Right renal cortex interstitium (tissue), 3 donors: ENCODE results near the gene MAP2K4. TPM values are rescaled to one million over a fixed set of nuclear protein-coding genes. Genes with fewer than 3 reads are reported as not detected.

Experiments
- DNase-seq, 3 donors: peaks; one replicate each; pipeline ENCODE4 v3.0.0-alpha.2; 2013; ENCODE audit warnings: low read depth in 3 of 3, low spot score in 2 of 3
- polyA plus RNA-seq, 3 donors: library from polyadenylated mRNA; unstranded; fragments of 120-200 nt; gene quantifications; one replicate each; pipeline ENCODE4 v1.2.1, GENCODE V29; 2013; ENCODE audit not compliant: insufficient read length in 3 of 3

The MAP2K4 gene
- polyA plus RNA-seq, 3 donors, result 43.5 to 46.4 (median 45.0) TPM

DNA sequence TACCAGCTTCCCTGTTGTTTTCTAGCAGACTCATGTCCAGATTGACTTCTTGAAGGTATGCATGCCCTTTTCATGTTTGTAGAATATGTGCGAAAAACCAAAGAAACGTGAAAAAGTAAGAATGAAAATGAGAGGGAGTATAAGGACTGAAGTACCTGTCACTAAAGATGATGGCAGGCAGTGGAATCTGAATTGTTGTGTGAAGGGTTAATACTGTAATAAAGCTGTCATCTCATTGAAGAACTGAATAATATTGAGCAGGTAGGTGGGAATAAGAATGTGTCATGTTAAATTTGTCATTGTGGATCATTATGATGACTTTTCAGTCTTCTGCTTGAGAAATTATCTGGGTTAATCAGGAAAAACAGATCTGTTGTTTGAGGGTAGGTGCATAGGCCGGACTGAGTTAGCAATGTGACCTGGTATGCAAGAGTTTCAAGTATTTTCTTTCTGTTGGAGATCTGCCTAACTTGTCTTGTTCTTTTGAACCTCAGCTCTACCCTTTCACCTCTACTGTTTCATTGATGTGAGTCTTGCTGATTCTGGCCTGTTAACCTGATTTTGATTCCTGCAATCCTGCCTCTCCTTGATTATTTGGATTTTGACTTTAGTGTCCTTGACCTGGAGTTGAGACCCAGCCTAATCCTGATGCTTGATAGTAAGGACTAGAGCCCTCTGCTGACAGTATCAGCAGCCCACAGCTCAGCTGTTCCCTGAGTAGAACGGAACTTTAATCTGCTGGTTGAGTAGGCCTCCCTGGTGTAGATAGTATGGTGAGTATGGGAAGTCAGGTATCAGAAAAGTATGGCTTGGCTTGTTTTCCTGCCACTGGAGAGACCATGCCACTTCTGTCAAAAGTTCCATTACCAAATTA is 64.6 kb downstream of the MAP2K4 start:
- DNase-seq, result no peak

DNA sequence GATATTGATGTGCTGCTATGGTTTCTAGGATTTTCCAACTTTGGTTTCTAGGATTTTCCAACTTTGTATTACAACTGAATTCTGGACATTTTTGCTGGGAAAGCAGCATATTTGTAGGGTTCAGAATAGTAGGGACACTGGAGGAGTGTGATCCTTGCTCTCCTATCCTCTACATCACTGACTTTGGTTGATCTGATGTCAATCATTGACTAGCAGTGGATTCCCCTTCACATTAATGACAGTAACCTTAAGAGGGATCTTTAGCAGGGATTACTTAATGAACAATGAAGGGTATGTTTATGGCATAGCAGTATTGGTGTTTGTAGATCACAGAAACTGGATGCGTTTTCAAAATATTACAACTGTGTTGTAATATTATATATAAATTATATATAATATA is 67.4 kb downstream of the MAP2K4 start:
- no peak for DNase-seq

DNA sequence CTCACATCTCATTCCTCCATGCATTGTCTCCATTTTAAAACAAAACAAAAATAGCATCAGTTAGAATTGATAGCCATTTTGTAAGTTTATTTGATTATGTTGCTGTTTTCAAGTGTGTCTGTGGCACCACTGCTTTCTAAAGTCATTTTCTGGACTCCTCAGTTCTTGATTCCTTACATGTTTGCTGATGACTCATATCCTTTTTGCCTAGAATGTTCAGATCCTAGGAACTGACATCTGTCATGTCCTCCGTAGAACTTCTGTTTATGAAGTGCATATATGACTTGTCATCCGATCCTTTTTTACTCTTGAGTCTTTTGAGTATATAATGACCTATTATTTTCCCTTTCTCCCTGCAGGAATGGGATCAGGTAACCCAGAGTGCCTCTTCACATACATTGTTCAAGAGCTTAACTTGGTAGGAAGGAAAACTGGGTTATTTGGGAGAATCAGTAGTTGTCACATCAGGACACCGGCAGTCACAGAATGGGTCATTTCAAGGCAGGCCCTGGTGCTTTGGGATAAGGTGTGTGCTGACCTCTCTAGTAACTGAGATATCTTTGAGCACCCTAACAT is 69.2 kb downstream of the MAP2K4 start:
- no peak for DNase-seq

DNA sequence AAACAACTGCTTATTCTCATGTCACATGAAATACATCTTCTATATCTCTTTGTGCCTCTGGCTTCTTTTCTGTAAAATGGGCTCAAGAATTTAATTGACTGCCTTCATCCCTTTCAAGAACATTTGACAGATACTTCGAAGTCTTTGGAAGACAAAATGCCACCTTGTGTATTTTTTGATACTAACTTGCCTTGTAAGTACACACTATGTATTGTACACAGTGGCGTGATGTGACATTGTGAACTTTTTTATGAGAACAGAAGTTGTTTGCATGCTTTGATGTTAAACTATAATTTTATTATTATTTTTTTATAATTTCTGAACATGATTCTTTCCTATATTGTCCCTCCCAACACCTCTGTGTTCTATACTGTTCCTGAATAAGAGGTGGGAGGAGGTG is 73.7 kb downstream of the MAP2K4 start:
- DNase-seq, result no peak

DNA sequence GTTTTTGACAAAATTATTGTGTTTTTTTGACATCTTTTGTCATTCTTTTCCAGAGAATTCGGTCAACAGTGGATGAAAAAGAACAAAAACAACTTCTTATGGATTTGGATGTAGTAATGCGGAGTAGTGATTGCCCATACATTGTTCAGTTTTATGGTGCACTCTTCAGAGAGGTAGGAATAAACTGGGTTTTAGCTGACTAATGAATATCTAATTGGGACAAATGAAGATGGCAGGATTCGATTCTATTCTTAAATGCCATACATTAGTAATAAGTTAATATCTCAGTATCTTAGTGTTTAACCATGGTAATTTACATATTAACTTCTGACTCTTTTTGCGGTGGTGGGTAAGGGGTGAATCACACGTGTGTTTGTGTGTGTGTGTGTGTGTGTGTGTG is 74.8 kb downstream of the MAP2K4 start:
- no peak for DNase-seq

DNA sequence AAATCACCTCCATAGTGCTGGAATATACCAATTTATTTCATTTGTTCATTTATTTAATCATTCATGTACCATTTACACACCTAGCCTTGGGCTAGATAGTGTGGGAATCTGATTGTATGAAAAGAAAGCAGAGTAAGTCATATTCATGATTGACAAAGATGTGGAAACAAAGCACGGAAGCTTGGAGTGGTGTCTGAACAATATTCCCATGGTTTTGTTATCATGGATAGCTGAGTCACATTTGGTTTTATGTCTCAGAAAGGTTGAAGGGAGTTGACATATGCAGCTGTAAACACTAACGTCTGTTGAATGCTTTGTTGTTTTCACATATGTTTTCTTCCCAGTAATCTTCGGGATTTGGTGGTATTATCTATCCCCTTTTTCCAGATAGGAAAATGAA is 76.6 kb downstream of the MAP2K4 start:
- no peak for DNase-seq

DNA sequence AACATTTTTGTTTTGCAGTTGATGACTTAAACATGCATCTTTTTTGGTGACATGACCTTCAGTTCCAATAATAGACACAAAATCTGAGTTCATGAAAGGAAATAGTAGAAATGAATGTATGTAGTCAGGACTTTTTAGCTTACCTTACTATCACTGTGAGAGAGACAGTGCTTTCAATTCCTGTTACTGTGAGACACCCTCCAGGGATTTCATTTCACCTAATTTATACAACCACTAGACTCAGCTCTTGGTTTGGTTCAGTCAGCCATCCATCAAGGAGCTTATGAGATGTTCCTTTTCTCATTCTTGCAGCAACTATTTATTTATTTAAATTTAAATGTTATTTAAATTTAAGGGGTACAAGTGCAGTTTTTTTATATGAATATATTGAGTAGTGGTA is 77.9 kb downstream of the MAP2K4 start:
- no peak for DNase-seq

DNA sequence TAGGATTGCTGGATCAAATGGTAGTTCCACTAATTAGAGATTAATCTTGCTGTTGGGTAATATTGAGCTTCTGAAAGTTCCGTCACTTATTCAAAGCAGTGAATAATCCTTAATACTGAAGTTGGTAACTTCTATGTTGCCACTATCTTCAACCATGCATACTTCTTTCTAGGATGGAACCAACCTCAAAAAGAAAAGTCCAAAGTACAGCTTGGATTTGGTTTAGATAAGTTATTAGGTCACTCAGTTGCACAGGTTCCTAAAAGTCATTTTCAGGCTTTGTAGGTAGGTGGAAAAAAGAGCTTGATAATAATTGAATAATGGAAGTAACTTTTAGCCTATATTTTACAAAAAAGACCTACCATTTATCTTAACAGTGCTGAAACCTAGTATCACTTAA is 78.7 kb downstream of the MAP2K4 start:
- DNase-seq, result no peak

DNA sequence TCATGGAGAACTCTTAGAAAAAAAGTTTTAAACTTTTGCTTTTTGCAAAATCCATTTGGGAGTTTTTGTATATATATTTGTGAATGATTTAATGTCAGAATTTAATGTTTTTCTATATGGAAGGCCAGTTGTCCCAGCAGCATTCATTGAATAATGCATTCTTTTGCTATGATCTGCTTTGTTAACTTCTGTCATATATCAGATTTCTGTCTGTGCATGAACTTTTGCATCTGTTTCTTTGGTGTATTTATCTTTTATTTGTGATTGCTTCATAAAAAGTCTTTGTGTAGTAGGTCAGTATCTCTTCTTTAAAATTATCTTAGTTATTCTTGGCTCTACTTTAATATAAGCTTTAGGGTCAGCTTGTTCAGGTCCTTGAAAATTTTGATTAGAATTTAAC is 84.2 kb downstream of the MAP2K4 start:
- DNase-seq, result no peak

DNA sequence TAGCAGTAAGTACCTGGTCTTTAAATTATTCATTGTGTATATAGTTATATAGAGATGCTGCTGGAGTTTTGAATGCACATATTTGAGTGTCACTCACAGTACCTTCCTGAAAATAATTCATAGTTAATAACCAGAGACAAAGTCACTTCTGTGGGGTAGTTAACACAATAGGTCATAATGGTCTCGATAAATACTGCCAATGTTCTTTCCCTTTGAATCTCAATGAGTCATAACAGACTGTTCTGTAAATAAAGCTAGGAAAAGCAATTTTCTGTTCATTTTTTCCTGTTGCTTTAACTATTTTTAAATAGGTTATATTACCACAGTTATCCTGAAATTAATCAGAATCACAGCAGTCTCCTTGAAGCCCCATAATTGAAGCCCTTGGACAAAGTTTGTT is 87.2 kb downstream of the MAP2K4 start:
- DNase-seq, result no peak

DNA sequence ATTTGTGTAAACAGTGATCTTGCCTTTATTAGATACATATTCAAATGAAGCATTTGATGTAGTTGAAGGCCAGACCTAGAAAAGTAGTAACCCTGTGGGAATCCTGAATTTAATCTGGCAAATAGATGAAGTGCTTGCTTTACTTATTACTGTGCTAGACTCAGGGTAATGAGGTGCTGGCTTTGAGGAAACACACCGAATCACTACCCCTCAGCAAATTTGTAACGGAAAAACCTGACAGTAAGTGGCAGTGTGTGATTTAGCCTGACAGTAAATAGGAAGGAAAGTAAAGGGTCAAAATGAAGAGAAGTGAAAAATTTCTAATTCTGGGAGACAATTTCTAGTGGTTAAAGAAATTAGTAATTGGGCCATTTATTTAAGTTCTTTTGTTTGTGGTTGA is 90.2 kb downstream of the MAP2K4 start:
- DNase-seq, result no peak

DNA sequence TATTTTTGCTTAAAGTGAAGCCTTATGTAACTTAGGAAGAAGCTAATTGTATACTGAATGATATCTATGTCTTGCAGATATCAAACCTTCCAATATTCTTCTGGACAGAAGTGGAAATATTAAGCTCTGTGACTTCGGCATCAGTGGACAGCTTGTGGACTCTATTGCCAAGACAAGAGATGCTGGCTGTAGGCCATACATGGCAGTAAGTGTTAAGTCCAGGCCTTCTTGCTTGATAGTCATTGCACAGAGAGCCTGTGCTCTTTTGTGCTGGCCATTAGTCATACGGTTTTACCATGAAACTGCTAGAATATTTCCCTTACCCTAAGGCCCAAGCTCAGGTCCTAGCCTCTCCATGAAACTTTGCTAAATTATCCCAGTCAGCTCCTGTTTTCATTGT is 92.5 kb downstream of the MAP2K4 start:
- no peak for DNase-seq

DNA sequence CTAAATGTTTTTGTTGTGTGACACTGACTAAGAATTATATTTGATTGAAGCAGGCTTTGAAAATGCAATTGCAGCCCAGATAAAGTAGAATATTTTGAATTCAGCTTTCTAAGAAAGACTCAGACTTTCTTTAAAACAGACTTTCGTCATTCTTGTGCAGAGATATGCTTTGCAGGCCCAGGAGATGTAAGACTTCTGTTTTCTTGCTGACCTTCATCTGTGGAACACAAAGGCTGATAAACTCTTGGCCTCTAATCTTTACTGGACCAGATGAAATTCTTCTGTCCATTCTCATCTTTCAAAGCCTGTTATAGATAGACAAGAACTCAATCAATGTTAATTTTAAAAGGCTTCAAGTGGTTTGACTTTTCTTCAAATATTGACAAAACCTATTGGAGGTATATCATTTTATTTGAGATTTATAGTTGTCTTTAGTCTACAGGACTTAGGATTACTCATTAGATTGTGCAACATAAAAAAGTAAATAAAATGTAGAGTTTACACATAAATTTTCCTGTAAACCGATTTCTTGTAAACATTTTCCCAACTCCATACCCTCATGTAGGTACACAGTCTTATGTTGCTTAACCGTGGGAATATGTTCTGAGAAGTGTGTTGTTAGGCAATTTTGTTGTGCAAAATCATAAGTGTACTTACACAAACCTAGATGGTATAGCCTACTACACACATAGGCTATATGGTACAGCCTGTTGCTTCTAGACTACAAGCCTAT is 94.2 kb downstream of the MAP2K4 start:
- DNase-seq, result no peak

DNA sequence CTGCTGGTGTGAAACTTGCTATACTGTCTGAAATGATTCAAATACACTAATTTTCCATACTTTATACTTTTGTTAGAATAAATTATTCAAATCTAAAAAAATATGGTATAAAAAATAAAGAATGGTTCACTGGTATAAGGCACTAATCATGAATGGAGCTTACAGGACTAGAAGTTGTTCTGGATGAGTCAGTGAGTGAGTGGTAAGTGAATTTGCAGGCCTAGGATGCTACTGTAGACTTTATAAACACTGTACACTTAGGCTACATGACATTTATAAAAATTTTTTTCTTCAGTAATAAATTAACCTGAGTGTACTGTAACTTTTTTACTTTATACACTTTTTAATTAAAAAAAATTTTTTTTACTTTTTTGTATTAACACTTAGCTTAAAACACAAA is 95.5 kb downstream of the MAP2K4 start:
- DNase-seq, result no peak

DNA sequence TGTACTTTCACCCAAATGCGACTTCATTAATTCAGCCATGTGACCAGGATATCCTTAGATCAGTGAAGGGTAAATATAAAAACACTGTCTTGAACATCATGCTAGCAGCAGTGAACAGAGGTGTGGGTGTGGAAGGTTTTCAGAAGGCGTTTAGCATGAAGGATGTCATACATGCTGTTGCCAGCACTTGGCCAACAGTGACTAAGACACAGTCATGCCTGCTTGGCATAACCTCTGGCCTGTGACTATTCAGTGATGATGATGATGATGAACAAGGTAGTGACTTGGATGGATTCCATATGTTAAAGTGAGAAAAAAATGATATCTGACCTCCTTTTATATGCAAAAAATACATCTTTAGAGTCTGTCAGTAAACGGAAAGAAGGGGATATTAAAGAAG is 97.9 kb downstream of the MAP2K4 start:
- no peak for DNase-seq

DNA sequence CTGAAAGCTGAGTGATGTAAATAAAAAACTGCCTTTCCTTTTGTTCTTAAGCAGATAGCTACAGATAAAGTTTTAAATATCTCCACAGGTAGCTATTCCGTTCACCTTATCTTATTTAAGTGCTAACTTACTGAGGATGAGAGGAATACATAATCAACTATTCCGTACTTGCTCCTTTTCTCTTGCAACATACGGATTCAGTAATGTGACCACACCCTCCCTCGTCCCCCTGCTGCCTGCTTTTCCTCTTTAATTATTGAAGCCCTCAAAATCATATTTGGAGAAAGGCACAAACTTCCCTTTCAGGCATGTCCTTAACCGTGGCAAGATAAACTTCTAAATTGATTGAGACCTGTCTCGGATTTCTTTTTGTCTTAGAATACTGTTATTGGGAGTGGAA is 101.4 kb downstream of the MAP2K4 start:
- no peak for DNase-seq

DNA sequence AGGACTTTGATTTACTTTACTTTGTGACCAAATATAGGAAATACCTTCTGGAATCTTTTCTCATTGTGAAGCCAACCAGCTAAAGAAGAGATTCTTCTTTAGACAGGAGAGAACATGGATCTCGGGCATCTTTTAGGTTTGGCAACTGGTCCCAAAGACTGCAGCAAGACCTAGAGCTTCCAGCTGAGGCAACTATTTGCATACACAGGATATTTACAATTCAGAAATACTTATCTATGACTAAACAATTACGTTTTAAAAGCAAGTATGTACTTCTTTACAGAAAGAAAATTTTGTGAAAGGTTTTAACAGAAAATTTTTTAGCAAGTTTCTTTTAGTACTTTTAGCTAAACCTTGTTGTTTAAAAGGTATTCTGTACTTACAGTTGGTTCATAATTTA is 106.5 kb downstream of the MAP2K4 start:
- no peak for DNase-seq

DNA sequence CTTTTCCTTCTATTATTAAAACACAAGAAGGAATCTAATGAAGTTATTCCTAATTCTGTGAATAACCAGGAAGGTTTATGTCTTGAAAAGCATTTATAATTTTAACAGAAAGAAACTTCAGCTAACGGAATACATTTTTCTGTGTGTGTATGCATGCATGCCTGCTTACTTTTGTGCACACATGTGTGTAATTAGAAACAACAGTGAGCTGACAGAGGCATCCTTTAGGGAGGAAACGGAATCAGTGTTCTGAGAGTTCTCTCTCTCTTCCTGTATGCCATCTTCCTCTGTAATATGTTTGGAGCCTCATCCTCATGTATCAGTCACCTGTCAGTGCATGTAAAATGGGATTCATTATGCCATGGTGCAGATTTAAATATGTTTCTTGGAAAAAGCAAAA is 107.0 kb downstream of the MAP2K4 start:
- no peak for DNase-seq

DNA sequence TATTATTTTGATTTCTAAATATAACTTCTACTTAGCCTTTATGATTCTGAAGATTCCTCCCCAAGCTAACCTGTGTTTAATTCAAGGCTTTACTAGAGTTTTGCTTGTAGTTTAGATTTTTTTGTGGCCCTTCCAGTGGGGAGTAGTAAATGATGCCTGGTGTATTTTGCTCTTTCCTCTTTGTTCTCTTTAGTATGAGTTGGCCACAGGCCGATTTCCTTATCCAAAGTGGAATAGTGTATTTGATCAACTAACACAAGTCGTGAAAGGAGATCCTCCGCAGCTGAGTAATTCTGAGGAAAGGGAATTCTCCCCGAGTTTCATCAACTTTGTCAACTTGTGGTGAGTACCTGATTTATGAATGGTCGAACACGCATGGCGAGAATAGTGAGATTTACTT is 108.3 kb downstream of the MAP2K4 start:
- DNase-seq, result no peak

DNA sequence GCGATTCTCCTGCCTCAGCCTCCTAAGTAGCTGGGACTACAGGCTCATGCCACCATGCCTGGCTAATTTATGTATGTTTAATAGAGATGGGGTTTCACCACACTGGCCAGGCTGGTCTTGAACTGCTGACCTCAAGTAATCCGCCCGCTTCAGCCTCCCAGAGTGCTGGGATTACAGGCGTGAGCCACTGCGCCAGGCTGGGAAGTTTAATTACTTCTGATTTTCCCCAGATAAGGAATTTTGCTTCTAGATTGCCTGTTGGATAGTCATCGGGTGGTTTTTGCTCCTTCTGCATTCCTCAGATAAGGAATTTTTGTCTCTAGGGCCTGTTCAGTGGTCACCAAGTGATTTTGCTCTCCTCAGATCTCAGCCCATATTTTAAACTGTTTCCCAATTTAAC is 112.5 kb downstream of the MAP2K4 start:
- no peak for DNase-seq

DNA sequence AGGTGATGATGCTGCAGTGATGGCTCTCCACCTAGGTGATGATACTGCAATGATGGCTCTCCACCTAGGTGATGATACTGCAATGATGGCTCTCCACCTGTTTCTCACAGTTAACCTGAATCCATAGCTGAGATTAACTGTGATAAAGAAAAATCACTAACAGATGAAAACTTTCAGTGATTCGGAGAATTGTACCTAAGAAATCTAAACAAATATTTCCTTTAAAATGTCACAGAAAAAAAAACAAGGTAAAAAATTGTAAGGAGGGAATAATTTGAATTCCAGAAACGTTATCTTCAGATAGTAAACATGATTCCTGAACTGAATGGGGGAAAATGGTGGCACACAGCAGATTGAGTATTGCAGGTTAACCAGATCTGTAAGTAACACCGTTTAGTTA is 113.4 kb downstream of the MAP2K4 start:
- DNase-seq, result no peak

DNA sequence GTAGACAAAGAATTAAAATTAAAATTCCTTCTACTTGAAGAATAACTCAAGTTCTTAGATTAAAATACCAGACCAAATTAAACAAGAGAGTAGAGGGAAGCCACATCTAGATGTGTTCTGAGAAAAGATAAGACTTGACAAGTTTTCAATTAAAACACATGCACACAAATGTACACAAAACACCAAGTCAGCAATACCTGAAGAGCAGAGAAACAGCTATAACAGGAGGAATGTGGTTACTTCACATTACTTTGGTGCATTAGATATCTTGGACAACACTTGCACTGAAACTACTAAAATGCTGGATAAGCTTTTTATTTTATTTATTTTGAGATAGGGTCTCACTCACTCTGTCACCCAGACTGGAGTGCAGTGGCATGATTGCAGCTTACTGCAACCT is 113.9 kb downstream of the MAP2K4 start:
- no peak for DNase-seq
